ENCODE results near the gene ASTN1.

The ASTN1 gene

GRCh38 chr1:176849281-176849680 lies 315.2 kb downstream of the ASTN1 start:
- in situ Hi-C loops (cut with HindIII; ENCODE audit: low sequenced_read_pairs): no loop called here

DNA sequence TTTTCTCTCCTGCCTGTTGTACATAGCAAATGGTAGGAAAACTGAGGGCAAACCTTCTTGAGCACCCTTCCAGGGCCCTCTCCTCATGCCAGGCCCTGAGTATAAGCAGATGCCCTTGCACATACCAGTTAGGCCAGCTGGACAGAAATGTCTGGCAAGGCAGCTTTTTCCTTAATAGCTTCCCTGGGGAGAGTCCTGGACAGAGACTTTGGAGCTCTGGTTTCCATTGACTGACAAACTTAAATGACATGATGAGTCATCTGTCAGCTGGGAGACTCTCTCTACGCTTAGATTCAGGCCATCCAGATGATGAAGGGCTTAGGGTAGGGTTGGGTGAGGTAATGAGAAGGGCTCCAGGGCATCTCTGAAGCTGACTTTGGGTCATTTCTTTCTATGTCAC lies 317.5 kb downstream of the ASTN1 start:
- in situ Hi-C loops (cut with HindIII; ENCODE audit: low sequenced_read_pairs): no loop called here

DNA sequence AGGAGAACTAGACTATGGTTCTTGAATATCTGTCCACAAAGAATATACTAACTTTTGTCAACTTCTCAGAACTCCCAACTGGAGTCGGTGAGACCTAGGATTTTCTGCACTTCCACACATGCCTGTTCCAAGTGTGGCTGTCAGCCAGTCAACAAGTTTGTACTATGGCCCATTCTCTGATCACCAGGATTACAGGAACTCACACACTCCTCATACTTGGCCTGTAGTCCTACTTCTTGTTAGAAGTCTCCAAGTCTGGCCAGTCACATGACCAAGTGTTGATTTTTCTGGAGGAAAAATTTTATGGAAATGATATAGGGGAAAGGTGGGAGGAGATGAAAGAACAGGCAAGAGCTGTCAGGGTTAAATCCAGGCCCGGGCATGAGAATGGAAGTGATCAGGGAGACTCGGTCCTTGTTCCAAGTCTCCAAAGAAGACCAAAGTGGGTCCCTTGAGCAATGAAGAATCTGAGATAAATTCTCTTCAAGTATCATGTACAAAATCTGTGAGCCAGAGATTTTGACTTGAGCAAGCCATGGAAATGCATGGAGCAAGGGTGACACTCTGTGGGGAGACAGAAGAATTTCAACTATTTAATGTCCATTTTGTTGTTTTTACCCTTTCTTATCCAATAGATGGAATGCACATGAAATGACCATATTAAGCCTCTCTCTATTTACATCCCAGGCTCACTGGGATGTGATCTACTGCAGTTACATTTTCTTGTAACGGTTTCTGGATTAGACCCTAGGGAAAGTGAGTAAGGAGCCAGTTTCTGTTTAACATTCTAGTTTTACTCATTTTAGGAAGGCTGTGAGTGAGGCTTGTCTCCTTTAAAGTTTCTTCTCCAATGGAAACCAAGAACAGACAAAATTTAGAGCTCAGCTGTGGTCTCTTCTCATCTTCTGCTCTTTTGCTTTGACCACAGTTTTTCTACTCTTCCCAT lies 320.9 kb downstream of the ASTN1 start:
- in situ Hi-C loops (cut with HindIII; ENCODE audit: low sequenced_read_pairs): no loop called here

DNA sequence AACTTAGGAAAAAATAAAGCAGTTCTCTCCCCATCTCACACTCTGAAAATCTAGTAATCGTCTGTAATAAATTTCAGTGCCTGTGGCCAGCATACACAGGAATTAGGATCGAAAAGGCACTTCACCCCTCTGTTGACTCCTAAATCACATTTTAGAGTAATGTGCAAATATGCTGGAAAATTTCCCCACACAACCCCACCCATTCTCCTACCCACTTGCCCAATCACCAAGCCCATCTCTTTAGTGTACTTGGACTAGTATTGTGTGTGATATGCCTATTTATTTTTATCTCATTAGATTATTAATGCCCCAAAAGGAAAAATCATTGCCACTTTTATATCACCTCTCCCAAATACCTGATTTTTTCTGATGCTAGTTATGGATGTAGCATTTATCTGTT lies 323.3 kb downstream of the ASTN1 start:
- in situ Hi-C loops (cut with HindIII; ENCODE audit: low sequenced_read_pairs): no loop called here

DNA sequence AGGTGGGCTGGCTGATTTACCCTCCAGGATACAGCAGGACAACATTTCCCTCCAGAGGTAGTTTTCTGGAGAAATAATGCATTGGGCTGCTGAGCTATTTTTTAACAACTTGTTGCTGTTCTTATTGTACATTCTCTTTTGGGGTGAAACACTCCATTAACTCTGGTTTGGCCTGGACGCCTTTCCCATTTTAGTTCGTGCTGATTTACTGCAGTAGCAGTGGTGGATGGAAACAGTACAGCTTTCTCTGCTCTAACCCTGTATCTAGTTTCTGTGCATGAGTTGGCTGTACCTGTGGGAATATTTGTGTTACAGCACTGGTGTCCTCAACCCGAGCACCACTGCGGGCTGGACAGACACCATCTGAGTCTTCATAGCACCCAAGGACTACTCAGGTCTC lies 325.3 kb downstream of the ASTN1 start:
- in situ Hi-C loops (cut with HindIII; ENCODE audit: low sequenced_read_pairs): no loop called here

- in situ Hi-C loops (cut with HindIII; ENCODE audit: low sequenced_read_pairs): no loop called here
Measured at GRCh38 chr1:176838276-176838995, 326.1 kb downstream of the ASTN1 start.

- in situ Hi-C loops (cut with HindIII; ENCODE audit: low sequenced_read_pairs): no loop called here
Measured at GRCh38 chr1:176837708-176838107, 326.8 kb downstream of the ASTN1 start.

DNA sequence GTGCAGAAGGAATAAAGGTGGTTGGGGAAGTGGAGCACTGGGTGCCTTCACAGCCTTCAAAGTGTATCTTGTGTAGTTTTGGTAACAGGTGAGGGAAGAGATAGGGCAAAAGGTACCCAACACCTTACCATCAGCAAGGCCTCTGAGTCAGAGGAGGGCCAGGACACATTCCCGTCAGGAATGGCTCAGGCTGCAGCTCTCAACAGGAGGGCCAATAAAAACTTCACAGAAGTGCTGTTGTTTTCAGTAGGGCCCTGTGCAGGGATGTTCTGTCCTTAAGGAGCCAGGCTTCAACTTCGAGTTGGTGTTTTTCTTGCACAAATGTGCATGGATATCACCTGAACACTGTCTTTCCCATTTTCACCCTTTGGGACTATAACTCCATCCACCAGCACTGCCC lies 333.4 kb downstream of the ASTN1 start:
- in situ Hi-C loops (cut with HindIII; ENCODE audit: low sequenced_read_pairs): no loop called here

GRCh38 chr1:176829261-176829660 lies 335.3 kb downstream of the ASTN1 start:
- in situ Hi-C loops (cut with HindIII; ENCODE audit: low sequenced_read_pairs): no loop called here

- in situ Hi-C loops (cut with HindIII; ENCODE audit: low sequenced_read_pairs): no loop called here
Measured at GRCh38 chr1:176826265-176826664, 338.2 kb downstream of the ASTN1 start.

DNA sequence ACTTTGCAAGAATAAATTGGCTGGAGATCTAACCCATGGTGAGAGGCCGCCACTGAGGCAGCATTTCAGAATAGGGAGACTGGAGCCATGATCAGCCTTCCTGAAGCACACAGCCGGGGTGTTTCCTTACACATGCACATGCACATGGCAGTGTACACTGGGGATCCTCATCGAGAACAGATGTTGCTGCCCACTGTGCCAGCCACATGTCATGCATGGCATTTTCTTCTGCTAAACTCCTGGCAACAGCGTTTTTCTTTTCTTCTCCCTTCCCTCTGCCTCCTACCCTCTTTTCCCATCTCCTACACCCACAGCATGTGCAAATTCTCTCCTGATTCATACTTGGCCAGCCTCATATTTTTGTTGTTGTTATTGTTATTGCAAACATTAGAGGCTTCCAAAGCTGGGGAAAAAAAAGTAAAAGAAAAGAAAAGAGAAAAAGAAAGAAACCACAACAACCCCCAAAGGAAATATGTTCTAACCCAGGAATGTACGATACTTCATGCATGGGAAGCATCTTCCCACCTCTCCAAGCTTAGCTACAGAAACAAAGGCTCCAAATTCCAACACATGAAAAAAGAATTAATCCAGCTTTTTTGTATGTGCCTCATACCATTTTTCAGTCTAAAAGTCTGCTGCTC lies 344.0 kb downstream of the ASTN1 start:
- in situ Hi-C loops (cut with HindIII; ENCODE audit: low sequenced_read_pairs): no loop called here

DNA sequence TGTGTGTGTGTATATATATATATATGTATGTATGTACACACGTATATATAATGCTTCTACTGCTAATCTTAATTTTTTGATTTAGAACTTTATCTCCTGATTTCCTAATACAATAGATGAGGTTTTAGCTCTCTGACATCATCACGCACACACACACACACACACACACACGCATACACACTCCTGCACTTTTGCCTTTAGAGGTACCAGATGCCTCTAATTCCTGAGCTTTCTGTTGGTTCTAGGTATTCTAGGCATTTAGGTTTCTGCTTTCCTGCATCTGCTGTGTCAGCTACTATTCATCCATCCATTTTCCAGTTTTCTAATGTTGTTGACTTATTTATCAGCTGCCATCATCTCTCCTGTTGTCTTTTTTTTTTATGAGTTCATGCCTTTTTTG lies 348.3 kb downstream of the ASTN1 start:
- in situ Hi-C loops (cut with HindIII; ENCODE audit: low sequenced_read_pairs): no loop called here

- in situ Hi-C loops (cut with HindIII; ENCODE audit: low sequenced_read_pairs): no loop called here
Measured at GRCh38 chr1:176815621-176816020, 348.9 kb downstream of the ASTN1 start.

DNA sequence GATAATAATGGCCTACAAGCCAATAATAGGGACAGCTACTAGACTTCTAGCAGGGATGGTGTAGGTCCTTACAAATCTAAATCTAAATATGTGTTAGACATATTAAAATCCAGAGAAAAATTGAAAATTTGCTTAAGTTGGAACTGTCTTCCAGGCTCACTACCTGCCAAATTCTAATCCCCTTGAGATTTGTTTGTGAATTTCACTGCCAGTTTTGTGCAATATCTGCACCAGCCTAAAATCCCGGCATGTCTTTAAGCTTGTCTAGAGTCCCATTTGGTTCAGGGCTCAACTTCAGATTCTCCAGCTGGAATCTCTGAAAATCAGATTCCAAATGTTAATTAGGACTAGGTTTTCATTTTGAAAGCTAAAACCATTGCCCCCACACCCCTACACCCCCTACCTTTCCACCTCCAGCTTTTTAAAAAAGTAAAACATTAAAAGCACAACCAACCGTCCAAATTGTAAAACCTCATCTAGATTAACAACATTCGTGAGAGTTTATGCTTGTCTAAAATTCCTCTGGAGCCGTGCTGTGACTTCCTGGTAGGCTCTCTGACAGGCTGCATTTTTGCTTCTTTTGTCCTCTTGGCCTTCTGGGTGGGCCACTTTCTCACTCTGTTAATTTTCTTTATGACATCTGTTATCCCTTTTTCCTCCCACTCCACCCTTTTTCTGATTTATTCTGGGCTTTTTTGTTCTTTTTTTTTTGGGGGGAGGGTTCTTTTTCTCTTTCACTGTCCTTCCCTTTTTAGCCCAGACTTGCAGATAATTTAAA lies 352.8 kb downstream of the ASTN1 start:
- in situ Hi-C loops (cut with HindIII; ENCODE audit: low sequenced_read_pairs): no loop called here

- in situ Hi-C loops (cut with HindIII; ENCODE audit: low sequenced_read_pairs): no loop called here
Measured at GRCh38 chr1:176809292-176809691, 355.2 kb downstream of the ASTN1 start.

Data from endothelial cell of hepatic sinusoid (primary cell).